HG03175 (cell line): Measurements from ENCODE around the gene FFAR4.

Experiments
- ATAC-seq: cut with Tn5 transposase; IDR thresholded peaks from one replicate; pipeline ENCODE4 v1.9.1; 2021; ENCODE audit warnings: mild to moderate bottlenecking, moderate library complexity; ENCODE audit not compliant: unreplicated experiment

FFAR4 gene

GRCh38 chr10:93599335-93599734 lies 32.9 kb downstream of the FFAR4 start:
- ATAC-seq: no peak

GRCh38 chr10:93599778-93600177 lies 33.3 kb downstream of the FFAR4 start:
- no peak for ATAC-seq

- no peak for ATAC-seq
Observed at GRCh38 chr10:93600446-93601145, 34.1 kb downstream of the FFAR4 start.

- ATAC-seq: no peak
Observed at GRCh38 chr10:93601146-93601773, 34.8 kb downstream of the FFAR4 start, which contains the start of gene RBP4. Gene RBP4 (minus strand): TSS chr10:93601235. CDS start chr10:93601028, 207 bp downstream.

GRCh38 chr10:93601774-93602162 lies 35.3 kb downstream of the FFAR4 start:
- ATAC-seq: no peak

- ATAC-seq: no peak
Observed at GRCh38 chr10:93603023-93603422, 36.6 kb downstream of the FFAR4 start.

- ATAC-seq: no peak
Observed at GRCh38 chr10:93604146-93604545, 37.7 kb downstream of the FFAR4 start.

- ATAC-seq: no peak
Observed at GRCh38 chr10:93608421-93608820, 42.0 kb downstream of the FFAR4 start.

- ATAC-seq: no peak
Observed at GRCh38 chr10:93612311-93612710, 45.8 kb downstream of the FFAR4 start, which contains the start of gene PDE6C. Gene PDE6C (plus strand): TSS chr10:93612537. CDS start chr10:93612726, 189 bp downstream.

- ATAC-seq: no peak
Observed at GRCh38 chr10:93613126-93613525, 46.7 kb downstream of the FFAR4 start.

GRCh38 chr10:93614101-93614825 lies 47.8 kb downstream of the FFAR4 start:
- no peak for ATAC-seq

- no peak for ATAC-seq
Observed at GRCh38 chr10:93615576-93616235, 49.2 kb downstream of the FFAR4 start.

GRCh38 chr10:93620925-93621324 lies 54.5 kb downstream of the FFAR4 start:
- ATAC-seq: no peak

GRCh38 chr10:93622942-93623341 lies 56.5 kb downstream of the FFAR4 start:
- ATAC-seq: no peak

- ATAC-seq: no peak
Observed at GRCh38 chr10:93628858-93629257, 62.4 kb downstream of the FFAR4 start.

- ATAC-seq: no peak
Observed at GRCh38 chr10:93629647-93630305, 63.3 kb downstream of the FFAR4 start.

GRCh38 chr10:93630625-93631557 lies 64.4 kb downstream of the FFAR4 start:
- no peak for ATAC-seq
